A549 (cell line): ENCODE data around the gene GCK. TPM values are rescaled to one million over a fixed set of nuclear protein-coding genes. Genes with fewer than 3 reads are reported as not detected.

Source experiments
- ATAC-seq, 2 experiments: fragments of 200-7000 bp in 1 of 2; fragments of >200 bp in 1 of 2; cut with Nextera tagmentation in 1 of 2; cut with Tn5 transposase in 1 of 2; 3 replicates each; pipeline versions ENCODE4 v1.8.0 to v1.9.1; 2018 to 2020; ENCODE audit warnings: mild to moderate bottlenecking in 1 of 2, moderate library complexity in 1 of 2
- CTCF ChIA-PET: fragments of 300-600 bp; sonication (Branson Sonifier 250); formaldehyde crosslinking; extraction: SDS; loops from one replicate; lab custom pipeline; 2021; ENCODE audit warnings: antibody characterized with exemption, inconsistent platforms; lab: Yijun Ruan, JAX
- POLR2A ChIA-PET: fragments of 350-600 bp; formaldehyde crosslinking; extraction: SDS; loops from one replicate; lab custom pipeline; 2021; ENCODE audit warnings: antibody characterized with exemption, inconsistent platforms; lab: Yijun Ruan, JAX
- DNase-seq, 2 experiments: peaks; one replicate each; pipeline versions ENCODE4 v3.0.0 to v3.0.0-alpha.2; 2011 to 2016; ENCODE audit warnings: low read depth in 1 of 2, low spot score in 1 of 2
- FAIRE-seq: peaks from 2 replicates; lab custom pipeline; 2011; peaks lifted over from hg19 to GRCh38; lab: Jason Lieb, UNC
- H3K27ac ChIP-seq, 2 experiments: fragments of >200 bp; sonication (Bioruptor Twin); formaldehyde crosslinking; 3 replicates each; pipeline ENCODE4 v1.5.1; 2016 to 2017
- H3K4me1 ChIP-seq: fragments of >200 bp; sonication (Bioruptor Twin); formaldehyde crosslinking; 3 replicates; pipeline ENCODE4 v1.6.1; 2016
- H3K4me2 ChIP-seq: fragments of >200 bp; sonication (Bioruptor Twin); formaldehyde crosslinking; 3 replicates; pipeline ENCODE4 v1.6.1; 2016
- H3K4me3 ChIP-seq: fragments of >200 bp; sonication (Bioruptor Twin); formaldehyde crosslinking; 3 replicates; pipeline ENCODE4 v1.5.1; 2016
- H3K9me3 ChIP-seq: fragments of >200 bp; sonication (Bioruptor Twin); formaldehyde crosslinking; 3 replicates; pipeline ENCODE4 v1.6.1; 2016
- BHLHE40 ChIP-seq: IDR thresholded peaks from 2 replicates; pipeline ENCODE4 v1.6.1; 2012; ENCODE audit warnings: low read depth, low read length, inconsistent platforms
- CBX8 ChIP-seq: fragments of 200-600 bp; sonication (generic); IDR thresholded peaks from 2 replicates; pipeline ENCODE4 v1.6.1; 2016
- CHD4 ChIP-seq: fragments of 200-600 bp; sonication (generic); IDR thresholded peaks from 2 replicates; pipeline ENCODE4 v1.6.1; 2016; ENCODE audit warnings: antibody characterized with exemption, mild to moderate bottlenecking, borderline replicate concordance
- EHMT2 ChIP-seq: fragments of 200-600 bp; sonication (generic); IDR thresholded peaks from 2 replicates; pipeline ENCODE4 v1.6.1; 2016; ENCODE audit warnings: antibody characterized with exemption, low read depth, mild to moderate bottlenecking, moderate library complexity
- FOSB ChIP-seq: fragments of 250-450 bp; sonication (Bioruptor Pico); IDR thresholded peaks from 2 replicates; pipeline ENCODE4 v1.5.0; 2020; ENCODE audit warnings: mild to moderate bottlenecking, moderate library complexity
- GATA3 ChIP-seq: IDR thresholded peaks from 2 replicates; pipeline ENCODE4 v1.6.1; 2012; ENCODE audit warnings: borderline replicate concordance
- HEYL ChIP-seq: fragments of 250-450 bp; sonication (Bioruptor Pico); IDR thresholded peaks from 2 replicates; pipeline ENCODE4 v1.8.0; 2021; ENCODE audit warnings: mild to moderate bottlenecking, moderate library complexity
- HOXB5 ChIP-seq: fragments of 250-450 bp; sonication (Bioruptor Pico); IDR thresholded peaks from 2 replicates; pipeline ENCODE4 v1.5.0; 2020; ENCODE audit warnings: mild to moderate bottlenecking, moderate library complexity
- JUN ChIP-seq, 2 experiments: fragments of >200 bp; sonication (Bioruptor Twin); formaldehyde crosslinking; IDR thresholded peaks; 2 replicates in 1 of 2; 3 replicates in 1 of 2; pipeline ENCODE4 v1.6.1; 2016 to 2017
- KDM5A ChIP-seq: fragments of 200-600 bp; sonication (generic); IDR thresholded peaks from 2 replicates; pipeline ENCODE4 v1.6.1; 2016; ENCODE audit warnings: antibody characterized with exemption, mild to moderate bottlenecking
- MAFK ChIP-seq: fragments of 450-650 bp; IDR thresholded peaks from 2 replicates; pipeline ENCODE4 v1.6.1; 2014; ENCODE audit not compliant: partially characterized antibody
- MYC ChIP-seq: IDR thresholded peaks from 2 replicates; pipeline ENCODE4 v1.6.1; 2012; ENCODE audit warnings: mild to moderate bottlenecking, inconsistent platforms, low read length, improper control_type of control experiment, borderline replicate concordance
- NPAS2 ChIP-seq: fragments of 250-450 bp; sonication (Bioruptor Pico); IDR thresholded peaks from 2 replicates; pipeline ENCODE4 v1.8.0; 2022; ENCODE audit warnings: mild to moderate bottlenecking, moderate library complexity, borderline replicate concordance
- PHF8 ChIP-seq: fragments of 200-600 bp; sonication (generic); IDR thresholded peaks from 2 replicates; pipeline ENCODE4 v1.6.1; 2016; ENCODE audit warnings: low read depth, mild to moderate bottlenecking, antibody characterized with exemption, moderate library complexity, borderline replicate concordance
- POLR2AphosphoS2 ChIP-seq: conservative IDR thresholded peaks from 2 replicates; pipeline ENCODE4 v1.6.1; 2012; ENCODE audit warnings: low read length, improper control_type of control experiment, inconsistent platforms
- RARB ChIP-seq: fragments of 250-450 bp; sonication (Bioruptor Pico); IDR thresholded peaks from 2 replicates; pipeline ENCODE4 v1.8.0; 2021; ENCODE audit warnings: mild to moderate bottlenecking, moderate library complexity
- RCOR1 ChIP-seq: fragments of 150-350 bp; IDR thresholded peaks from 2 replicates; pipeline ENCODE4 v1.6.1; 2014; ENCODE audit warnings: antibody characterized with exemption, low read length, low read depth
- SMC3 ChIP-seq: fragments of >200 bp; sonication (Bioruptor Twin); formaldehyde crosslinking; IDR thresholded peaks from 3 replicates; pipeline ENCODE4 v1.6.1; 2018; ENCODE audit warnings: inconsistent platforms
- SREBF2 ChIP-seq: fragments of 450-650 bp; IDR thresholded peaks from 2 replicates; pipeline ENCODE4 v1.6.1; 2014; ENCODE audit warnings: mild to moderate bottlenecking, moderate library complexity
- TFCP2L1 ChIP-seq: fragments of 250-450 bp; sonication (Bioruptor Pico); IDR thresholded peaks from 2 replicates; pipeline ENCODE4 v1.5.0; 2021; ENCODE audit warnings: mild to moderate bottlenecking
- TP53 ChIP-seq: fragments of 250-450 bp; sonication (Bioruptor Pico); IDR thresholded peaks from 2 replicates; pipeline ENCODE4 v1.5.0; 2021; ENCODE audit warnings: mild to moderate bottlenecking, moderate library complexity
- ZNF302 ChIP-seq: fragments of 250-450 bp; sonication (Bioruptor Pico); IDR thresholded peaks from 2 replicates; pipeline ENCODE4 v1.9.0; 2021; ENCODE audit warnings: inconsistent platforms, mild to moderate bottlenecking, moderate library complexity
- WGBS: methylation state at CpG from one replicate; pipeline ENCODE4 v1.1.6; 2017; ENCODE audit errors: missing lambda C conversion rate; 5-methylcytosine and 5-hydroxymethylcytosine counted together
- polyA plus RNA-seq, 4 experiments: library from polyadenylated mRNA; depleted of rRNA in 3 of 4; stranded (reverse); fragments of >200 nt; fragmentation: RNase III in 1 of 4; extraction: RNeasy Plus Mini Kit Qiagen cat#74134 plus additional on column Dnase treatment in 1 of 4; gene quantifications; 2 replicates in 3 of 4; 3 replicates in 1 of 4; pipeline ENCODE4 v1.2.3, GENCODE V29; 2011 to 2017
- TF ChIP-seq, protein P1 (sequence below): IDR thresholded peaks from 2 replicates; pipeline ENCODE4 v1.6.1; 2012
- TF ChIP-seq, protein P2 (sequence below): fragments of 450-650 bp; IDR thresholded peaks from 2 replicates; pipeline ENCODE4 v1.6.1; 2014; ENCODE audit warnings: antibody characterized with exemption
- TF ChIP-seq, protein P3 (sequence below): fragments of >200 bp; sonication (Bioruptor Twin); formaldehyde crosslinking; IDR thresholded peaks from 3 replicates; pipeline ENCODE4 v1.5.1; 2016
- TF ChIP-seq, protein P4 (sequence below): fragments of 250-450 bp; sonication (Bioruptor Pico); IDR thresholded peaks from 2 replicates; pipeline ENCODE4 v1.5.0; 2020; ENCODE audit warnings: low read depth, mild to moderate bottlenecking, moderate library complexity
- TF ChIP-seq, protein P5 (sequence below): fragments of >200 bp; sonication (Bioruptor Twin); formaldehyde crosslinking; IDR thresholded peaks from 2 replicates; pipeline ENCODE4 v1.6.1; 2016
- TF ChIP-seq, protein P6 (sequence below): fragments of >200 bp; sonication (Bioruptor Twin); formaldehyde crosslinking; IDR thresholded peaks from 3 replicates; pipeline ENCODE4 v1.6.1; 2016

Gene GCK
- polyA plus RNA-seq, 2 of the 4 experiments (the other 2 are of a cell fraction), result 0.12 TPM; not detected in 1

DNA sequence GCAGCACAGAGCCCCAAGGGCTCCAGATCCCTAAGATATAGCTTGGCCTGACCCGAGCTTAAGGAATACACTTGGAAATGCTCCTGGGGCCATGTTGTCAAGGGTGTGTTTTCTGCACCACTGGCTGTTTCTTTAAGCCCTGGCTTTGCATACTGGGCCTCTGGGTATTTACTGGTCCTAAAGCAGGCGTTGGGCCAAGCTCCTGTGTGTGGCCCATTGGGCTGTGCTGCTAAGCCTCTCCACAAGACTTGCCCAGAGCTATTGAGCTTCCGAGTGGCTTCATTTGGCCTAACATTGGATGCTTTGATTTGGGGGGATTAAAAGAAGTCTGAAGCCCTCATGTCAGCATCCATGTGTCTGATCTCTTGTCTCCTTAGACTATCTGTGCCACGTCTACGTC lies 16.8 kb upstream of the GCK start:
- H3K4me2 ChIP-seq, result no peak overlapping the region
- ChIA-PET CTCF (interaction anchor here (1.0 kb wide), 2 partner anchors 8 to 35 kb away, joined by 3 read pairs; no protein-coding TSS in a partner anchor), POLR2A (no interaction called here)
- H3K9me3 ChIP-seq, result no peaks in the 10 kb centered on the region
- H3K4me1 ChIP-seq, result peaks cover 9% of the 10 kb centered on the region; the same call in 2 of the 3 replicates
- no peak overlapping the region for H3K27ac ChIP-seq
- no peak for FAIRE-seq
- DNase-seq, result no peak
- no peak overlapping the region for H3K4me3 ChIP-seq
- TF ChIP-seq, protein P1, sequence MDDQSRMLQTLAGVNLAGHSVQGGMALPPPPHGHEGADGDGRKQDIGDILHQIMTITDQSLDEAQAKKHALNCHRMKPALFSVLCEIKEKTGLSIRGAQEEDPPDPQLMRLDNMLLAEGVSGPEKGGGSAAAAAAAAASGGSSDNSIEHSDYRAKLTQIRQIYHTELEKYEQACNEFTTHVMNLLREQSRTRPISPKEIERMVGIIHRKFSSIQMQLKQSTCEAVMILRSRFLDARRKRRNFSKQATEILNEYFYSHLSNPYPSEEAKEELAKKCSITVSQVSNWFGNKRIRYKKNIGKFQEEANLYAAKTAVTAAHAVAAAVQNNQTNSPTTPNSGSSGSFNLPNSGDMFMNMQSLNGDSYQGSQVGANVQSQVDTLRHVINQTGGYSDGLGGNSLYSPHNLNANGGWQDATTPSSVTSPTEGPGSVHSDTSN, result no peak
- TF ChIP-seq, protein P2, sequence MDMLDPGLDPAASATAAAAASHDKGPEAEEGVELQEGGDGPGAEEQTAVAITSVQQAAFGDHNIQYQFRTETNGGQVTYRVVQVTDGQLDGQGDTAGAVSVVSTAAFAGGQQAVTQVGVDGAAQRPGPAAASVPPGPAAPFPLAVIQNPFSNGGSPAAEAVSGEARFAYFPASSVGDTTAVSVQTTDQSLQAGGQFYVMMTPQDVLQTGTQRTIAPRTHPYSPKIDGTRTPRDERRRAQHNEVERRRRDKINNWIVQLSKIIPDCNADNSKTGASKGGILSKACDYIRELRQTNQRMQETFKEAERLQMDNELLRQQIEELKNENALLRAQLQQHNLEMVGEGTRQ, result no peak
- TF ChIP-seq KDM5A (no peak), GATA3 (no peak), EHMT2 (no peak), SMC3 (no peak), BHLHE40 (no peak), SREBF2 (no peak), HEYL (CRISPR knock-in tag) (no peak), TFCP2L1 (CRISPR knock-in tag) (no peak), POLR2AphosphoS2 (no peak), CHD4 (no peak), FOSB (CRISPR knock-in tag) (no peak), HOXB5 (CRISPR knock-in tag) (no peak)
- TF ChIP-seq, protein P3, sequence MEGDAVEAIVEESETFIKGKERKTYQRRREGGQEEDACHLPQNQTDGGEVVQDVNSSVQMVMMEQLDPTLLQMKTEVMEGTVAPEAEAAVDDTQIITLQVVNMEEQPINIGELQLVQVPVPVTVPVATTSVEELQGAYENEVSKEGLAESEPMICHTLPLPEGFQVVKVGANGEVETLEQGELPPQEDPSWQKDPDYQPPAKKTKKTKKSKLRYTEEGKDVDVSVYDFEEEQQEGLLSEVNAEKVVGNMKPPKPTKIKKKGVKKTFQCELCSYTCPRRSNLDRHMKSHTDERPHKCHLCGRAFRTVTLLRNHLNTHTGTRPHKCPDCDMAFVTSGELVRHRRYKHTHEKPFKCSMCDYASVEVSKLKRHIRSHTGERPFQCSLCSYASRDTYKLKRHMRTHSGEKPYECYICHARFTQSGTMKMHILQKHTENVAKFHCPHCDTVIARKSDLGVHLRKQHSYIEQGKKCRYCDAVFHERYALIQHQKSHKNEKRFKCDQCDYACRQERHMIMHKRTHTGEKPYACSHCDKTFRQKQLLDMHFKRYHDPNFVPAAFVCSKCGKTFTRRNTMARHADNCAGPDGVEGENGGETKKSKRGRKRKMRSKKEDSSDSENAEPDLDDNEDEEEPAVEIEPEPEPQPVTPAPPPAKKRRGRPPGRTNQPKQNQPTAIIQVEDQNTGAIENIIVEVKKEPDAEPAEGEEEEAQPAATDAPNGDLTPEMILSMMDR, result no peak
- TF ChIP-seq, protein P4, sequence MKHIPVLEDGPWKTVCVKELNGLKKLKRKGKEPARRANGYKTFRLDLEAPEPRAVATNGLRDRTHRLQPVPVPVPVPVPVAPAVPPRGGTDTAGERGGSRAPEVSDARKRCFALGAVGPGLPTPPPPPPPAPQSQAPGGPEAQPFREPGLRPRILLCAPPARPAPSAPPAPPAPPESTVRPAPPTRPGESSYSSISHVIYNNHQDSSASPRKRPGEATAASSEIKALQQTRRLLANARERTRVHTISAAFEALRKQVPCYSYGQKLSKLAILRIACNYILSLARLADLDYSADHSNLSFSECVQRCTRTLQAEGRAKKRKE (CRISPR knock-in tag), result no peak
- TF ChIP-seq, all 56 proteins: peak for 0
- no peak for ATAC-seq
- 89% methylated on average over 5 of the region's 5 CpGs for WGBS

DNA sequence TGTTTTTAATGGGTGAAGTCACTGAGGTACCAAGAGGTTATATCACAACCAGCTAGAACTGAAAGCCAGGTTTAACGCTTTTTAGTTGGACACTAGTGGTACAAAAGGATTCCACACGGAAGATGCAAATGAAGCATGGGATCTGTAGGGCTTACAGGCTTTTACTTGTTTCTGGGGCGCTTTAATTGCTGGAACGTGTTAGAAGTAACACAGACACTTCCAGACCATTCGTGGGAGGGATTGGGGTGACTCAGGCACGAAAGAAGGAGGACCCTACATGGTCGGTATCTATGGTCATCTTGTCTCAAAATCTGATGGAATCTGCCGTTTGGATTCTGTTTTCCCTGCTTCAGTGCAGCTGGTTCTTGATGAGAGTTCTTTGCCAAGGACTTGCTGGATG lies 12.6 kb upstream of the GCK start:
- peaks cover 9% of the 10 kb centered on the region; the same call in 2 of the 3 replicates for H3K4me1 ChIP-seq
- FAIRE-seq (no peak), DNase-seq (no peak), ATAC-seq (no peak)
- peak overlapping the region; percentile 72 for H3K4me3 ChIP-seq
- peak overlapping the region; percentile 91 to 92 for H3K27ac ChIP-seq
- no peaks in the 10 kb centered on the region for H3K9me3 ChIP-seq
- peak overlapping the region; percentile 93 for H3K4me2 ChIP-seq
- ChIA-PET CTCF (interaction anchor here (0.8 to 2.4 kb wide), 7 partner anchors 15 to 129 kb away, joined by 3 to 6 read pairs (median 5); no protein-coding TSS in a partner anchor), POLR2A (interaction anchor here (1.2 to 1.8 kb wide), 2 partner anchors 79 to 157 kb away, joined by 3 to 5 read pairs; partner anchors contain the start of genes DBNL and POLD2)
- 6% methylated on average over 8 of the region's 8 CpGs for WGBS
- no peak for TF ChIP-seq TP53
- TF ChIP-seq, protein P4 (CRISPR knock-in tag), result no peak
- no peak for TF ChIP-seq HEYL (CRISPR knock-in tag)
- TF ChIP-seq CBX8, result no peak
- no peak for TF ChIP-seq FOSB (CRISPR knock-in tag)
- TF ChIP-seq, protein P3, result no peak
- TF ChIP-seq MYC, result no peak
- no peak for TF ChIP-seq PHF8
- no peak for TF ChIP-seq NPAS2 (CRISPR knock-in tag)
- TF ChIP-seq, protein P5, sequence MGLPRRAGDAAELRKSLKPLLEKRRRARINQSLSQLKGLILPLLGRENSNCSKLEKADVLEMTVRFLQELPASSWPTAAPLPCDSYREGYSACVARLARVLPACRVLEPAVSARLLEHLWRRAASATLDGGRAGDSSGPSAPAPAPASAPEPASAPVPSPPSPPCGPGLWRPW, result no peak
- TF ChIP-seq, protein P6, sequence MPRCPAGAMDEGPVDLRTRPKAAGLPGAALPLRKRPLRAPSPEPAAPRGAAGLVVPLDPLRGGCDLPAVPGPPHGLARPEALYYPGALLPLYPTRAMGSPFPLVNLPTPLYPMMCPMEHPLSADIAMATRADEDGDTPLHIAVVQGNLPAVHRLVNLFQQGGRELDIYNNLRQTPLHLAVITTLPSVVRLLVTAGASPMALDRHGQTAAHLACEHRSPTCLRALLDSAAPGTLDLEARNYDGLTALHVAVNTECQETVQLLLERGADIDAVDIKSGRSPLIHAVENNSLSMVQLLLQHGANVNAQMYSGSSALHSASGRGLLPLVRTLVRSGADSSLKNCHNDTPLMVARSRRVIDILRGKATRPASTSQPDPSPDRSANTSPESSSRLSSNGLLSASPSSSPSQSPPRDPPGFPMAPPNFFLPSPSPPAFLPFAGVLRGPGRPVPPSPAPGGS, result no peak
- no peak for TF ChIP-seq MAFK
- no peak for TF ChIP-seq JUN (IDR thresholded peaks at IDR 0.05)
- no peak for TF ChIP-seq RARB (CRISPR knock-in tag)
- TF ChIP-seq ZNF302 (CRISPR knock-in tag), result no peak
- TF ChIP-seq RCOR1, result no peak
- TF ChIP-seq KDM5A, result no peak
- TF ChIP-seq GATA3, result no peak
- no peak for TF ChIP-seq SMC3
